SK-N-SH (cell line): ENCODE results near the gene SLC38A7. TPM values are rescaled to one million over a fixed set of nuclear protein-coding genes. Genes with fewer than 3 reads are reported as not detected.
"Not testable (repeated sequence)": the region's sequence is repeated elsewhere in the genome, so short reads cannot be mapped to it uniquely, and the experiment has no call there.

Source experiments
- CTCF ChIA-PET: fragments of 300-600, 350-600 bp; formaldehyde crosslinking; extraction: SDS; loops from one replicate; lab custom pipeline; 2021; lab: Yijun Ruan, JAX
- POLR2A ChIA-PET: fragments of 350-600 bp; sonication (Branson Sonifier 250); formaldehyde crosslinking; extraction: SDS; loops from one replicate; lab custom pipeline; 2020; ENCODE audit warnings: antibody characterized with exemption, inconsistent platforms; lab: Yijun Ruan, JAX
- DNase-seq: peaks from one replicate; pipeline ENCODE4 v3.0.0; 2012
- H2AFZ ChIP-seq: fragments of 200-600 bp; sonication (generic); 2 replicates; pipeline ENCODE4 v1.8.1; 2016; ENCODE audit warnings: antibody characterized with exemption, mild to moderate bottlenecking, low read depth
- H3F3A ChIP-seq: fragments of 200-600 bp; sonication (generic); replicated peaks from 2 replicates; pipeline ENCODE3; 2016; ENCODE audit warnings: antibody characterized with exemption, mild to moderate bottlenecking; ENCODE audit not compliant: insufficient read depth
- H3K27ac ChIP-seq, 2 experiments: fragments of 200-500 bp in 1 of 2; fragments of 200-600 bp in 1 of 2; sonication (Bioruptor generic) in 1 of 2; sonication (generic), shearing (Covaris generic) in 1 of 2; 2 replicates each; pipeline versions ENCODE4 v1.5.1 to v1.6.1; 2014 to 2016; ENCODE audit warnings: low read depth in 2 of 2, inconsistent platforms in 1 of 2, low read length in 1 of 2, mild to moderate bottlenecking in 1 of 2, mixed read lengths in 1 of 2
- H3K27me3 ChIP-seq: fragments of 200-600 bp; sonication (generic), shearing (Covaris generic); 2 replicates; pipeline ENCODE4 v1.6.1; 2016; ENCODE audit warnings: mixed run types; ENCODE audit not compliant: insufficient read depth
- H3K36me3 ChIP-seq, 2 experiments: fragments of 200-500 bp in 1 of 2; fragments of 200-600 bp in 1 of 2; sonication (Bioruptor generic) in 1 of 2; sonication (generic) in 1 of 2; replicated peaks in 1 of 2; 2 replicates each; pipeline versions ENCODE3 to v1.5.1; 2014 to 2016; ENCODE audit warnings: low read length in 1 of 2, mild to moderate bottlenecking in 1 of 2; ENCODE audit not compliant: insufficient read depth in 2 of 2, control insufficient read depth in 1 of 2
- H3K4me1 ChIP-seq, 2 experiments: fragments of 200-500 bp in 1 of 2; fragments of 200-600 bp in 1 of 2; sonication (Bioruptor generic) in 1 of 2; sonication (generic), shearing (Covaris generic) in 1 of 2; 2 replicates each; pipeline versions ENCODE4 v1.5.1 to v1.6.1; 2014 to 2016; ENCODE audit warnings: low read depth in 1 of 2, low read length in 1 of 2, mixed run types in 1 of 2; ENCODE audit not compliant: insufficient read depth in 2 of 2, control insufficient read depth in 1 of 2
- H3K4me2 ChIP-seq: fragments of 200-600 bp; sonication (generic), shearing (Covaris generic); 2 replicates; pipeline ENCODE4 v1.6.1; 2017; ENCODE audit warnings: mixed run types
- H3K4me3 ChIP-seq, 2 experiments: fragments of 200-500 bp in 1 of 2; fragments of 200-600 bp in 1 of 2; sonication (Bioruptor generic) in 1 of 2; sonication (generic), shearing (Covaris generic) in 1 of 2; 2 replicates each; pipeline versions ENCODE4 v1.5.1 to v1.8.1; 2014 to 2016; ENCODE audit warnings: low read depth in 2 of 2, inconsistent platforms in 1 of 2, low read length in 1 of 2, mild to moderate bottlenecking in 1 of 2, mixed read lengths in 1 of 2, moderate library complexity in 1 of 2
- H3K79me2 ChIP-seq: fragments of 200-600 bp; sonication (generic); 2 replicates; pipeline ENCODE4 v1.8.1; 2017; ENCODE audit warnings: mild to moderate bottlenecking; ENCODE audit not compliant: insufficient read depth
- H3K9ac ChIP-seq: fragments of 200-600 bp; sonication (generic); 2 replicates; pipeline ENCODE4 v1.6.1; 2017; ENCODE audit warnings: mixed run types
- H3K9me2 ChIP-seq: fragments of 200-600 bp; sonication (generic); 2 replicates; pipeline ENCODE4 v1.6.1; 2017; ENCODE audit warnings: mixed run types
- H3K9me3 ChIP-seq: fragments of 200-600 bp; sonication (generic); 2 replicates; pipeline ENCODE4 v1.6.1; 2017; ENCODE audit warnings: mixed run types, mild to moderate bottlenecking, moderate library complexity
- H4K20me1 ChIP-seq: fragments of 200-600 bp; sonication (generic); 2 replicates; pipeline ENCODE4 v1.6.1; 2017; ENCODE audit warnings: mild to moderate bottlenecking, mixed run types; ENCODE audit not compliant: insufficient read depth
- ELF1 ChIP-seq: IDR thresholded peaks from 2 replicates; pipeline ENCODE4 v1.4.0; 2012
- EP300 ChIP-seq, 2 experiments: IDR thresholded peaks; 2 replicates each; pipeline versions ENCODE4 v1.4.0 to v1.6.1; 2012; ENCODE audit warnings: borderline replicate concordance in 1 of 2, low read depth in 1 of 2, low read length in 1 of 2
- FOSL2 ChIP-seq: IDR thresholded peaks from 2 replicates; pipeline ENCODE4 v1.4.0; 2012; ENCODE audit warnings: low read depth, mild to moderate bottlenecking, moderate library complexity, borderline replicate concordance
- JUND ChIP-seq: IDR thresholded peaks from 2 replicates; pipeline ENCODE4 v1.4.0; 2012
- MEF2A ChIP-seq: IDR thresholded peaks from 2 replicates; pipeline ENCODE4 v1.4.0; 2012; ENCODE audit warnings: low read depth, borderline replicate concordance
- NFIC ChIP-seq: IDR thresholded peaks from 2 replicates; pipeline ENCODE4 v1.4.0; 2012; ENCODE audit warnings: borderline replicate concordance
- NRF1 ChIP-seq: IDR thresholded peaks from 2 replicates; pipeline ENCODE4 v1.6.1; 2012; ENCODE audit warnings: low read depth, mild to moderate bottlenecking, low read length
- PBX3 ChIP-seq: IDR thresholded peaks from 2 replicates; pipeline ENCODE4; 2012
- RAD21 ChIP-seq: IDR thresholded peaks from 2 replicates; pipeline ENCODE4 v1.6.1; 2012; ENCODE audit warnings: mild to moderate bottlenecking, low read length
- REST ChIP-seq: IDR thresholded peaks from 2 replicates; pipeline ENCODE4 v1.6.1; 2012; ENCODE audit warnings: mild to moderate bottlenecking, low read depth, low read length, moderate library complexity
- RFX5 ChIP-seq: IDR thresholded peaks from 2 replicates; pipeline ENCODE4 v1.6.1; 2012; ENCODE audit warnings: mild to moderate bottlenecking, improper control_type of control experiment, low read length
- SIN3A ChIP-seq: IDR thresholded peaks from 2 replicates; pipeline ENCODE4 v1.6.1; 2012; ENCODE audit warnings: low read depth, mild to moderate bottlenecking, low read length, moderate library complexity, borderline replicate concordance
- SMC3 ChIP-seq: IDR thresholded peaks from 2 replicates; pipeline ENCODE4 v1.6.1; 2012; ENCODE audit warnings: low read depth, low read length, improper control_type of control experiment
- TCF12 ChIP-seq: IDR thresholded peaks from 2 replicates; pipeline ENCODE4 v1.4.0; 2012
- USF2 ChIP-seq: fragments of 150-350 bp; IDR thresholded peaks from 2 replicates; pipeline ENCODE4 v1.6.1; 2017; ENCODE audit warnings: antibody characterized with exemption, low read length, low read depth, borderline replicate concordance
- YY1 ChIP-seq: IDR thresholded peaks from 2 replicates; pipeline ENCODE4 v1.4.0; 2012; ENCODE audit warnings: low read depth, mild to moderate bottlenecking
- ZBTB33 ChIP-seq: IDR thresholded peaks from 2 replicates; pipeline ENCODE4 v1.4.0; 2012; ENCODE audit warnings: low read depth, borderline replicate concordance
- WGBS: methylation state at CpG from one replicate; pipeline ENCODE4 v1.1.6; 2017; ENCODE audit warnings: low lambda C conversion rate; 5-methylcytosine and 5-hydroxymethylcytosine counted together
- polyA plus RNA-seq, 3 experiments: library from polyadenylated mRNA; depleted of rRNA; stranded (reverse); fragments of >200 nt; gene quantifications; 2 replicates each; pipeline ENCODE4 v1.2.3, GENCODE V29; 2012

The SLC38A7 gene
- polyA plus RNA-seq, 1 of the 3 experiments (the other 2 are of a cell fraction): 14.1 TPM

GRCh38 chr16:58659911-58660310 lies 24.7 kb downstream of the SLC38A7 start:
- H4K20me1 ChIP-seq, H3F3A ChIP-seq, H3K9me3 ChIP-seq, H3K9me2 ChIP-seq, H3K9ac ChIP-seq, H3K4me1 ChIP-seq, H3K4me3 ChIP-seq, H3K27me3 ChIP-seq, H3K27ac ChIP-seq, H2AFZ ChIP-seq, H3K79me2 ChIP-seq, H3K36me3 ChIP-seq, DNase-seq, H3K4me2 ChIP-seq: not testable (repeated sequence)
- ChIA-PET POLR2A (interaction anchor here (1.2 kb wide), 1 partner anchor 142 kb away, joined by 3 read pairs; no protein-coding TSS in a partner anchor), CTCF (interaction anchor here (0.8 to 6.3 kb wide), 6 partner anchors 21 to 324 kb away, joined by 3 to 62 read pairs (median 8); partner anchors contain the start of gene SETD6)
- WGBS: 88% methylated on average over 11 of the region's 11 CpGs

- DNase-seq: no peak
- Histone ChIP-seq H3K9me3 (no peaks in the 10 kb centered on the region), H3K27ac (no peak overlapping the region), H3K9ac (no peak overlapping the region), H3K4me3 (no peak overlapping the region), H3K36me3 (no peaks in the 10 kb centered on the region), H3K4me1 (peaks cover 0 to 3% of the 10 kb centered on the region in 2 experiments; a peak in 1 of 4 replicates), H3K4me2 (no peak overlapping the region), H2AFZ (no peak overlapping the region), H3K27me3 (no peaks in the 10 kb centered on the region), H4K20me1 (no peaks in the 10 kb centered on the region), H3K9me2 (no peaks in the 10 kb centered on the region), H3K79me2 (no peaks in the 10 kb centered on the region), H3F3A (no peaks in the 10 kb centered on the region)
- POLR2A ChIA-PET: no interaction called here
- no peak for TF ChIP-seq JUND
- TF ChIP-seq ZBTB33: no peak
- TF ChIP-seq FOSL2: no peak
- TF ChIP-seq ELF1: no peak
- TF ChIP-seq PBX3: no peak
- no peak for TF ChIP-seq NFIC
- TF ChIP-seq SIN3A: no peak
- TF ChIP-seq RFX5: no peak
- TF ChIP-seq MEF2A: no peak
- no peak for TF ChIP-seq EP300 (IDR thresholded peaks at IDR 0.05; ENCODE audit: borderline replicate concordance in 1 of 2, low read depth in 1 of 2, low read length in 1 of 2)
- TF ChIP-seq REST: no peak
- TF ChIP-seq RAD21: no peak
- no peak for TF ChIP-seq TCF12
- TF ChIP-seq YY1: no peak
- TF ChIP-seq USF2: no peak
- TF ChIP-seq NRF1: no peak
- TF ChIP-seq SMC3: no peak
- CTCF ChIA-PET: interaction anchor here (0.7 to 3.0 kb wide), 7 partner anchors 8 to 323 kb away, joined by 3 to 16 read pairs (median 3); no protein-coding TSS in a partner anchor
- WGBS: 92% methylated on average over 2 of the region's 3 CpGs
Measured at GRCh38 chr16:58658796-58659211, 25.8 kb downstream of the SLC38A7 start.
